GM21529 (cell line): ENCODE data around the gene NPLOC4.
"Not testable (repeated sequence)": the region's sequence is repeated elsewhere in the genome, so short reads cannot be mapped to it uniquely, and the experiment has no call there.

Experiments
- ATAC-seq: cut with Tn5 transposase; IDR thresholded peaks from one replicate; pipeline ENCODE4 v1.9.1; 2021; ENCODE audit not compliant: unreplicated experiment

The NPLOC4 gene

DNA sequence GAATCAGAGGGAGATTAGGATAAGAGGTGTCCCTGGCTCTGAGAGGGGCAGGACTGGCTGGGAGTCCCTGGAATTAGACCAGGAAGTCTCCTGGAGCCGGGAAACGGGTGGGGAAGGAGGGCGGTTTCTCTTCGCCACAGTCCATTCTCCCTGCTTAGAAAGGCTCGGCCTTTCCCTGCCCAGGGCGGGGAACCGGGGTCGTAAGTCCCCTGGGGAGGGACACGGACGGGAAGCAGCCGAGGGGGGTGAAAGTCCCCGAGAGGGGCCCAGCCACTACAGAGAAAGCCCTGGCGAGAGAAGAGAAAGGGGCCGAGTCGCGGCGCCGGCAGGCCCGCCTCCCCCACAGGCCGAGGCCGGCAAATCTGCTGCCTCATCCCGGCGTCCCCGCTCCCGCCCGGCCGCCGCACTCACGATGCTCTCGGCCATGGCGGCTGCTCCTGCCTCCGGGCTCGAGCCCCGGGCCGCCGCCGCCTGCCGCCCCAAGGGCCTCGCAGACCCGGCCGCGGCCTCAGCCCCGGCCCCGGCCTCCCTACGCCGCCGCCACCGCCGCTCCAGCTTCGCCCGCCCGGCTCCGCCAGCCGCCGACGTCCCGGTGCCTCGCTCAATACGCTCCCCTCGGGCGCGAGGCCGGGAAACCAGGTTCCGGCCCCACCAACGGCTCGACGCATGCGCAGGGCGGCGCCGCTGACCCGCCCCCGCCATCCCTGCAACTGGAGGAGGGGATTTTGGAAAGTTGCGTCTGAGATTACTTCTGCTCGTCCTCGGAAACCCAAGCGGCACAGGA, at the start of gene NPLOC4, which contains the start of gene TSPAN10:
Gene NPLOC4 (minus strand): TSS at position 608 of the 784 bp plus-strand sequence. CDS start 182 bp downstream, at position 426.
Gene TSPAN10 (plus strand): TSS at position 692 of the 784 bp plus-strand sequence. CDS start 5,217 bp downstream, outside the sequence.
- ATAC-seq, result peak; percentile 76

DNA sequence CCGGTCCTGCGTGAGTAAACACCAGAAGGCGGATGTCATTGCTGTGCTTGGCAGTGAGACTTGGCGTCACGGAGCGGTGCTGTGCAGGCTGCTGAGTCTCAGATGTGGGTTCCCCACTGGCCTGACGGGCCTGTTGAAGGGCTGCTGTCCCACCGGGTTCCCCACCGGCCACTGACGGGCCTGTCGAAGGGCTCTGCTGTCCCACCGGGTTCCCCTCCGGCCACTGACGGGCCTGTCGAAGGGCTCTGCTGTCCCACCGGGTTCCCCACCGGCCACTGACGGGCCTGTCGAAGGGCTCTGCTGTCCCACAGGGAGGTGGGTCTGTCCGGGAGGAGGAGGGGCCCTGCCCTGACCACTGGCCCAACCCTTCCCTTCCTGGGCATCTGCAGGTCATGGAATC, 49.7 kb upstream of the NPLOC4 start:
- no peak for ATAC-seq

DNA sequence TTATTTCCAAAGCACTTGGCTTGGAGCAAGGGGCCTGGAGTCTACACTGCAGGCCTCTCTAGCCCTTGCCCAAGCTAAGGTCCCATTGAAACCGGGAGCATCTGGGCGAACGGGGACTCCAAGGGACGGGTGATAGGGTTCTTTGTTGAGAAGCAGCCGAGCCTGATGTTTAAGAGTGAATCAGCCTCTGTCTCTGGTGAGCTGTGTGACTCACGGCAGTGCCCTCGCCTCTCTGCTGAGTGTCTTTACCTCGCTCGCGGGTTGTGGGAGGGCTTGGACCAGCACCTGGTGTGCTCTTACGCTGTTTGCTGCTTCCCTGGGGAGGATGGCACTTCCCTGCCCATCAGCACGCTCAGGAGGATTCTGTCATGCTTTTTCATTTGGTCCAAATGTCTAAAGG, 48.2 kb upstream of the NPLOC4 start:
- no peak for ATAC-seq

DNA sequence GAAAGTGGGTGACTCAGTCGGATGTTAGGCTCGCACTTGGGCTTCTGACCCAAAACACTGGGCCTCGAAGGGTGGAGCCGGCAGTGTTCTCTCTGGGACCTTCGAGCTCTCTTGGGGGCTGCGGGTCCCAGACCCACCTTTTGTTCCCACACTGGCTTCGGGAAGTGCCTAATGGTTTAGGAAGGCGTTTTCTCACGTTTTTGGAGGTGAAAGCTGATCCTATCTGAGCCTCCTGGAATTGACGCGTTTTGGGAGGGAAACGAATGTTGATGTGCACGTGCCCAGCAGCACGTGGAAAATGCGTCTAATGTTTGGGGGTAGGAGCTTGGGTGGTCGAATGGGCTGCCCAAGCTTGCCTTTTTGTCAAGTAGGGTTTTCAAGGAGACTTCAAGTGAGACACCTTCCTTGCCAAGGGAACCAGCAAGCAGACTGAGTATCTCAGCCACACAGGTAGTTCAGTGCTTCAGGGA, 47.6 kb upstream of the NPLOC4 start:
- ATAC-seq, result no peak

DNA sequence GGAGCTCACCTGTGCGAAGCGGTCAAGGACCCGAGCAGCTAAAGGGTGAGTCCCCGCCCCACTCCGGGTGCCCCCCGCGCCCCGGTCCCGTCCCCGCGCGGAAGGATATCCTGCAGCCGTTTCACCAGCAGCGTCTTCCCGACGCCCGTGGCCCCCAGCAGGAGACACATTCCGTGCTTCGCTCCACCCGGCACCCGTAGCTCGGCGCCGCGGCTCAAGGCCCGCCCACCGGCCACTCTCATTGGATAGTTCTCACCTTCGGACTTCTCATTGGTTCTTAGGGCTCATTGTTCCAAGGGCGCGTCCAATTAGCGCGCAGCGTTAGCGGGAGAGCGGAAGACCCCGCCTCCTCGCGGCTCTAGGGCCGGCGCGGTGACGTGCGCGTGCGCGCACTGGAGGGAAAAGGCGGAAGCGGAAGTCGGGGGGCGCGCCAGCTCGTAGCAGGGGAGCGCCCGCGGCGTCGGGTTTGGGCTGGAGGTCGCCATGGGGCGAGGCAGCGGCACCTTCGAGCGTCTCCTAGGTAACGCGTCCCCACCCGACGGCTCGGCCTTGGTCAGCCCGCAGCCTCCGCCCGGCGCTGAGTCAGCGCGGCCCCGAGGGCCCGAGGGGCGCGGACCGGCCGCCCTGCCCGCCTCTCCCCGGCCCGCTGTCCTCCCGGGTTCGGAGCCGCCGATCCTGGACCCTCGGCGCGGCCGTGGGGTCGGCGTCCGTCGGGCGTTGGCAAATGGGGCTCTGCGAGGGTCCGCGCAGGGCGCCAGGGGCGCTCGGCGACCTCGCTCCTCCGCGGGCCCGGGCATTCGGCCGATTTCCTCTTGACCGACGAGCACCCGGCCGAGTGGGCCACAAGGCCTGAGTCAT, 46.9 kb upstream of the NPLOC4 start, which contains the start of the genes ARL16 and HGS:
Gene ARL16 (minus strand): TSS at position 214 of the 858 bp plus-strand sequence. CDS start 44 bp downstream, at position 170.
Gene HGS (plus strand): TSS at position 428 of the 858 bp plus-strand sequence. CDS start 56 bp downstream, at position 484.
- ATAC-seq, result peak; percentile 89

DNA sequence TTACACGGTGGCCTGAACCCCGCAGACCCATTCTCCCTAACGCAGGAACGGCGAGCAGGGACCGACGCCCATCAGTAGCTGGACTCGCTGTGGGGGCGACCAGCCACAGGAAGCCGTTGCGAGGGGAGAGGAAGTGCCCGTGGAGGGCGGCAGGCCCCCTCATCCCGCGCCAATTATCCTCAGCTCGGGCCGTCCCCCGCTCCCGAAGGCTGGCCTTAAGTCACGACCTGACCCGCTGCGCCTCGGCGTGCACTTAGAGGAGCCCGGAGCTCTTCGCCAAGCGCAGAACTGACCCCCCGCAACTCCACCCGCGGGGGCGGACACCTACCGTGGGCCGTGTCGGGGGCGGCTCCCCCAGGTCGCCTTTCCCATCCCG, 46.3 kb upstream of the NPLOC4 start:
- ATAC-seq, result peak; percentile 27

DNA sequence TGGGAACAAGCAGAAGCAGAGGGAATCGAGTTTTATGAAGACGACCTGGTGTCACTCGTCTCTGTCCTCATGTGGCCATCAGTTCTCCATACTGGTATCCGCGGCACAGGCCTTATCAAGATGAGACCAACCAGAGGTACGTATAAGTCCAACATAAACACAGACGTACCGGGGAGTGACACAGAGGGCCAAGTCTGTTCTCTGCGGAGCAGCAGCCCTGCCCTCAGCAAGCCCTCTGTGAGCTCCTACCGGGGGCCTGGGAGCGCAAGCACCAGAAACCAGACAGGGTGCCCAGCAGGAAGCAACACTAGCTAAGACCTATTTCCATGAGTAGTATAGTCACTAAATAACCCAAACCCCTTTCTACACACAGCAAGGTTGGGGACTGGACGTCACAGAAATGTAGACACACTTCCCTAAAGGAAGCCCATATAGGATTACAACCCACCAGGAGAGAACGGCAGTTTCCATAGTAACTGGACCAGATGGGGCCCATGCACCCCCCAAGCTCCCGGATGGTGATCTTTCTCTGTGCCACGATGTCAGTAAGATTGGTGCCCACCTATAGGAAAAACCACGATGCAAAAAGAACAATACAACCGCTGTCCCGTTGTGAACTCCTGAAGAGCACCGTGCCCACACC, 45.8 kb upstream of the NPLOC4 start:
- no peak for ATAC-seq

DNA sequence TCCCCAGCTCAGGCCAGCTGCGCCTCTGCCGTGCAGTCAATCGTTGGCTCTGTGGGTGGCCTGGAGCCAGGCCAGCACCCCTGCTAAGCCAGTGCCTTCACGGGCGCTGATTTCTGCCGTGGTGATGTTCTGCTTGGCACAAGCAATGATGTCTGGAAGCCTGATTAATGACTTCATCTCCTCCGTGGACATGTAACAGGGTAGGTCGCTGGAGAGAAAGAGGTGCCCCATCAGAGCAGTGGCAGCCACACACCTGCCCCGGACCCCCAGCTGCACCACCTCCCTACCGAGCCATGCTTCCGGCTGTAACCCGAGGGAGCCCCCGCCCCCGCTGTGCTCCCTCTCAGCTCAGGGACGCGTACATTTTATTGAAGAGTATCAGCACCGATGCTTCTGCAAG, 44.8 kb upstream of the NPLOC4 start:
- ATAC-seq, result no peak

DNA sequence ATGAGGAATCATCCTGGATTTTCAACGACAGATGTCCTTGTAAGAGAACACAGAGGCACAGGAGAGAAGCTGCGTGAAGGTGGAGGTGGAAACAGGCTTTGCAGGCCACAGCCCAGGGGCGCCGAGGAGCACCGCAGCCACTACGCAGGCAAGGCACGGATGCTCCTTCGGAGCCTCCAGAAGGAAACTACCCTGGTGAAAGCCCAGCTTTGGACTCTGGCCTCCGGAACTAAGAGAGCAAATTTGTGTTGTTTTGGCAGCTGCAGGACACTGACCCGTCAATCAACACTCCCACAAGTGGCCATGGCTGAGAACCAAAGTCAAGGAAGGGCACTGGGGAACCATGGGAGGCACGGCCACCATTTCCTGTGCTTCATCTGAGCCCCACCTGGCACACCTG, 43.2 kb upstream of the NPLOC4 start:
- ATAC-seq, result no peak

DNA sequence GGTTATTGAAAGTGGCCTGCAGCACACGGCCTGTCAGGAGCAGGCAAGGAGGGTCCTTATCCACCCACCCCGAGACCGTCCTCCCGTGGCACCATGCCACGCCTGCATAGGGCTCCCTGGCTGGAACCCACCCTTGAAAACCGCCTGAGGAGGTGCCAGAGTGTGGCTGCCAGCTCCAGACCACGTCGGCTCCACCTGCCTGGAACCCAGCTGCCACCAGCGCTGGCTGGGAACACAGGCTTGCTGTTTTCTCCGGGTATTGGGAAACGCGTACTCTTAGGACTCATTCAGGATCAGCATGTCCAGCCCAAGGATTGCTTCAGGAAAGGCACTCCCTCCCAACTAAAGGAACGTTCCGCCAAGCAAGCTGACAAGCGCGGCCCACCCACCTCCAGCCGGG, 40.0 kb upstream of the NPLOC4 start:
- ATAC-seq, result no peak

DNA sequence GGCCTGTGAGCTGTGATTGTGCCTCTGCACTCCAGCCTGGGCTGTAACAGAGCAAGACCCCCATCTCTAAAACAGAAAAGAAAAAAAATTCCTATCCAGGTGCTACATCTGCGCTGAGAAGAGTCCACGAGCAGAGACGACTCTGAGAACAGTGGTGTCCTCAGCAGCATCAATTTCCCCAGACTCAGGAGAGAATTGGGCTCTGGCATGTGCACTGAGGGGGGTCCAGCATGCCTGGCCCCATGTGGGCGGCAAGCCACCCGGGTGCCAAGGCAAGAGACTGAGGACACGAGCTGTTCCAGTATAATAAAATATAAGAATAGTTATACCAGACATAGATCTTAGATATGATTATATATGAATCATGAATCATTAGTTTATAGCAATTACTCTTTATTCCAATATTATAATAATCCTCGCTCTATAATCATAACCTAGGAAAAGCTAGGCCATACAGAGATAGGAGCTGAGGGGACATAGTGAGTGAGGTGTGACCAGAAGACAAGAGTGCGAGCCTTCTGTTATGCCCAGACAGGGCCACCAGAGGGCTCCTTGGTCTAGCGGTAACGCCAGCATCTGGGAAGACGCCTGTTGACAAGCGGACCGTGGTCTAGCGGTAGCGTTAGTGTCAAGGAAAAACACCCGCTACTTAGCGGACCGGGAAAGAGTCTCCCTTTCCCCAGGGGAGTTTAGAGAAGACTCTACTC, 38.8 kb upstream of the NPLOC4 start:
- not testable (repeated sequence) for ATAC-seq

DNA sequence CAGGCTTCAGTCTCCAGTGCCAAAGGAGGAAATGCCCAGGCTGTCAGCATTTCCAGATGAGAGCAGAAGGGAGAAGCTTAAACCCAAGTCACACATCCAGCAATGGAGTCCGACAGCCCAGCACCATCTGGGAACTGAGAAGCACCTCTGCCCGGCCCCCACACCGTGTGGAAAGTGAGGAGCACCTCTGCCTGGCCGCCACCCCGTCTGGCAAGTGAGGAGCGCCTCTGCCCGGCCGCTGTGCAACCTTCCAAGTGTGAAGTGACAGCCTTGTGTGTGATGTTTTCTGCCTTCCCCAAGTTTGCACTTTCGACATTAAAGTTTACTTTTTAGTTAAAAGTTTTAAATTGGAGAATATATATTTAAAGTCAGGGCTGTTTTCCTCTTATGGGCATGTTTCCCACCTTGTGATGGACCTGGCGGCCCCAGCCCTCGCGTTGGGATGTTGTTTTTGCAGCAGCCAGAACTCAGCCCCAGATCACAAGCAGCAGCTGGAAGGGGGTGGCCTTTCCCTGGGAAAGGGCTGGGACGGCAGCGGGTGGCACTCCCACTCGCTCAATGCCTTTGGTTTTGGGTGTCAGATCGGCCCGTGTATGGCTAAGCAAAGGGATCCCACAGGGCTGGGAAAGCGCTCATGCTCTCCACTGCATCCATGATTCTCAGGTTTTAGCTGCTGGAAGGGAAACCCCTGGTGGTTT, 36.8 kb upstream of the NPLOC4 start:
- no peak for ATAC-seq

DNA sequence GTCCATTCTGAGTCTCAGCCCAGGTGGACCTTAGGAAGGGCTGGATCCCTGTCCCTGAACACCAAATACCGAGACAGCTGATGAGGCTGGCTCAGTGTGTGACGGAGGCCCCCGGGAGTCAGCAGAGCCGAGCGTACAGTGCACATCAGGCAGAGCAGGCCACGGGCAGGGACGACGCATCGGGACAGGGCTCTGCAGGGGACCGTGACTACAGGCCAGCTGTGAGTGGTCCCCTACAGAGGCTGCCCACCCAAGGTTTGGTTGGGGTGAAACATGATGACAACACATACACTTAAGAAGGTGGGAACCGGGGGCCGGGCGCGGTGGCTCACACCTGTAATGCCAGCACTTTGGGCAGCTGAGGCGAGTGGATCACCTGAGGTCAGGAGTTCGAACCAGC, 36.0 kb upstream of the NPLOC4 start:
- no peak for ATAC-seq

DNA sequence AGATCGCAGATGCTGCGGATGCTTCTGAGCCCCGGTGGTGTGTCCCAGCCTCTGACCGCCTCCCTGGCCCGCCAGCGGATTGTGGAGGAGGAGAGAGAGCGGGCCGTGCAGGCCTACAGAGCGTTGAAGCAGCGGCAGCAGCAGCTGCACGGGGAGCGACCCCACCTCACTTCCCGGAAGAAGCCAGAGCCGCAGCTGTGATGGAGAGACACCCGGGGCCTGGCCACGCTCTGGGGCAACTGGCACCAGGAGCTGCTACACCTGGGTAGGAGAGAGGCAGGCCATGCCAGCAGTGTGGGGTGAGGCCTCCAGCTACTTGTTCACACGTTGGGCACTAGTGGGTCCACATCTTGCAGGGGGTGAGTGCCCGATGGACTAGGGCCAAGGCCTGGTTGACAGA, 35.6 kb upstream of the NPLOC4 start:
- ATAC-seq, result no peak

DNA sequence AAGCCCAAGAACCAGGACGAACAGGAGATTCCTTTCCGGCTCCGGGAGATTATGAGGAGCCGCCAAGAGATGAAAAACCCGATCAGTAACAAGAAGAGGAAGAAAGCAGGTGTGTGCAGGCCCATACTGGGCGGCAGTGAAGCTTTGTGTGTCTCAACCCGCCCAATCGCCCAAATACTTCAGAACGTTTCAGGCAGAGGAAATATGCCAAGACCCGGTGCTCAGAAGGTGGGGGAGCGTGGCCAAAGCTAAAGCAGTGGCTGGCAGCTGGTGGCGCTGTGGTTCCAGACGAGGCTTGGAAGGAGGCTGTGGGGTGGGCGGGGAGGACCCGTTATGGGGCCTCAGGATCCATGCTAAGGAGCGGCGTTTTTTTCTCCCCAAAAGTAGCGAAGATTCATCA, 30.8 kb upstream of the NPLOC4 start:
- no peak for ATAC-seq

DNA sequence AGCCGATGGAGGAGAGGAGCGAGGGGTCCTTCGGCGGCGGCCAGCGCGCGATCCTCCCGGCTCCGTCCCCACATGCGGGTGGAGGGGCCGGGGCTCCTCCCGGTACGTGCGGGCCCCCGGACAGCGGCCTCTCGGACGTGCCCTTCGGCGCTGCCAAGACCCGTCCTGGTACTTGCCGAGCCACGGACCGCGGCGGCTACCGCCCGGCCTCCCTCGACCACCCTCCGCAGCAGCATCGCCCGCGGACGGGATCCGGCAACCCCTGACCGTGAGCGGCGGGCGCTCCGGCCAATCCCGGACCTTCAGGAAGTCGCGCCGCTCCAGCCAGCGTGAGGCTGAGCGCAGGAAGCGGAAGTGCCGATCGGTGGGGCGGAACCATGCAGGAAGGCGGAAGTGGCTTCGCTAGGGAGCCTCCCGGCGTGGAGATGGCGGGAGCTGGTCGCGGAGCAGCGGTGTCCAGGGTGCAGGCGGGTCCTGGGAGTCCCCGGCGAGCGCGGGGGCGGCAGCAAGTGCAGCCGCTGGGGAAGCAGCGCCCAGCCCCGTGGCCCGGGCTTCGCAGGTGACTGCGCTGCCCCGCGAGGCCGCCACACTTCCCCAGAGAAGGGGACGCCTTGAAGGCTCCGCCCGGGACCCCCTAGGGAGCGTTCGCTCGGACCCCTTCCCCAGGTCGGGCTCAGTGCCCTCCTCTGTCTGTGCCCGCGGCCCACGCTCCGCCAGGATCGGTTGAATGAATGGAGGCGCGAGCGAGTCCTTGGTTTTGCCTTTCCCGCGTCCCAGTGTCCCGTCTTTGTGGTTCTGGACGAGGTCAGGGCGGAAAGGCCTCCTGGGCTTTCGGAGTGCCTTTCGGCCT, 29.7 kb upstream of the NPLOC4 start, which contains the start of the genes CCDC137 and OXLD1:
Gene CCDC137 (plus strand): TSS at position 396 of the 850 bp plus-strand sequence. CDS start 30 bp downstream, at position 426.
Gene OXLD1 (minus strand): TSS at position 264 of the 850 bp plus-strand sequence. CDS start 28 bp downstream, at position 236.
- ATAC-seq, result peak; percentile 88

DNA sequence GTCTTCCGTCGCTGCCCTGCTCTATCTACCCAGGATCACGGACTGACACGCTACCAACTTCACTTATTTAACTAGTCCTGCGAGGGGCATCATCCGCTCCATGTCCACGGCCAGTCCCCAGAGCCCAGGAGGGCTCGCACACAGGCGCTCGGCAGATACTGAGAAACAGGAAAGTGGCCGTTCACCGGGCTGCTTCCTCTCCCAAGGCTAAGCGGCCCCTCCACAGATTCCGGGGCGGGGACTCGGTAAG, 29.1 kb upstream of the NPLOC4 start:
- ATAC-seq, result no peak

DNA sequence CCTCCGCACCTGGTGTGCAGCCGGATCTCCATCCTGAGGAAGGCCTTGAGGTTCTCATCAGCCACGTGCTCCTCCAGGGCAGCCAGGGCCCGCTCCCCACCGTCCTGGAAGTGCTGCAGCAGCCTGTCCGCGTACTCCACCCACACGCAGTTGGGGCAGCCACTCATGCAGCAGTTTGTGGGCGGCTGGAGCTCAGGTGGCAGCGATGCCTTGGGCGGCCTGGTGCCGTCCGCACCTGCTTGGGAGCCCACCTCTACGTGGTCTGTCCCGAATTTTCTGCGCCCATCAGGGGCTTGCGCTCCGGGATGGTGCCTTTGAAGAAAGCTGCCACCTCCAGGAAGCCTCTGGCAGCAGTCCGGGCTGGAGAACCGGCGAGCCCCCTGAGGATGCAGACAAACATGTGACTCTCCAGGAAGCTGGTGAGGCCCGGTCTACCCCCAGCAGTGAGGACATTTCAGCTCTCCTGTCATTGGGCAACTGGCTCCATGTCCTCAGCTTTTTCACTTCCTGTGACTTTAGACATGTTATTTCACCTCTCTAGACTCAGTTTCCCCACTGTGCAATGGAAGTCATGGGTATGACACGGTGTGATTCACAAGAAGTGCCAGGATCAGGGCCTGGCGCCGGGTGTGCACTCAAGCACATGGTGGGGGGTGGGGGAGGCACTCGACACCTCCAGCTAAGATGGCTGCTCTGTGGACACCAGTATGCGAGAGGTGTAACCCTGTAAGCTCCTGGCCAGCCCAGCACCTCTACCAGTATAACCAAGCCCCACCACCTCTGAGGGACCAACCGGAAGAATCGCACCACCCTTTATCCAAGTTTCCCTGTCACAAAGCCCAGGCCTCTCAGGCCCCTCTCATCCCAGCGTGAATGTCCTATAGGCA, 28.5 kb upstream of the NPLOC4 start:
- peak; percentile 14 for ATAC-seq
